ENCODE data around the gene GNG12.

Gene GNG12

GRCh38 chr1:67835663-67836452 lies 2.6 kb upstream of the GNG12 start:
- DNase-seq (ENCODE audit: low read depth): no peak
- no peak overlapping the region for H3K4me3 ChIP-seq (ENCODE audit: low read length)
- TF ChIP-seq CTCF (conservative IDR thresholded peaks at IDR 0.05; ENCODE audit: low read depth, low read length): no peak

GRCh38 chr1:67834246-67834877 lies 1.1 kb upstream of the GNG12 start:
- DNase-seq (ENCODE audit: low read depth): no peak
- no peak overlapping the region for H3K4me3 ChIP-seq (ENCODE audit: low read length)
- TF ChIP-seq CTCF (conservative IDR thresholded peaks at IDR 0.05; ENCODE audit: low read depth, low read length): no peak

GRCh38 chr1:67833602-67833940 lies 304 bp upstream of the GNG12 start:
- no peak for TF ChIP-seq CTCF (conservative IDR thresholded peaks at IDR 0.05; ENCODE audit: low read depth, low read length)
- DNase-seq (ENCODE audit: low read depth): no peak
- H3K4me3 ChIP-seq (ENCODE audit: low read length): peak overlapping the region; percentile 82

GRCh38 chr1:67831850-67832513 lies 1.3 kb downstream of the GNG12 start:
- H3K4me3 ChIP-seq (ENCODE audit: low read length): peak overlapping the region; percentile 82
- TF ChIP-seq CTCF (conservative IDR thresholded peaks at IDR 0.05; ENCODE audit: low read depth, low read length): no peak
- peak; percentile 28 for DNase-seq (ENCODE audit: low read depth)

GRCh38 chr1:67830928-67831830 lies 2.1 kb downstream of the GNG12 start:
- peak overlapping the region; percentile 82 for H3K4me3 ChIP-seq (ENCODE audit: low read length)
- no peak for DNase-seq (ENCODE audit: low read depth)
- TF ChIP-seq CTCF (conservative IDR thresholded peaks at IDR 0.05; ENCODE audit: low read depth, low read length): no peak

GRCh38 chr1:67830226-67830625 lies 3.0 kb downstream of the GNG12 start:
- peak overlapping the region; percentile 82 for H3K4me3 ChIP-seq (ENCODE audit: low read length)
- no peak for TF ChIP-seq CTCF (conservative IDR thresholded peaks at IDR 0.05; ENCODE audit: low read depth, low read length)
- no peak for DNase-seq (ENCODE audit: low read depth)

Measured in retinal pigment epithelial cell (primary cell).